DND-41 (cell line): Measurements from ENCODE around the gene ABCG5.

Experiments used
- EZH2 ChIP-seq: IDR thresholded peaks from 3 replicates; pipeline ENCODE4 v1.6.1; 2012; ENCODE audit warnings: borderline replicate concordance, low read depth, mild to moderate bottlenecking, moderate library complexity, low read length, inconsistent platforms; ENCODE audit not compliant: severe bottlenecking
- TF ChIP-seq, protein P1 (sequence below): IDR thresholded peaks from 2 replicates; pipeline ENCODE4 v1.5.1; 2012; ENCODE audit warnings: borderline replicate concordance, low read length, moderate library complexity, mild to moderate bottlenecking; ENCODE audit not compliant: poor library complexity, severe bottlenecking; ENCODE audit errors: extremely low read depth

DNA sequence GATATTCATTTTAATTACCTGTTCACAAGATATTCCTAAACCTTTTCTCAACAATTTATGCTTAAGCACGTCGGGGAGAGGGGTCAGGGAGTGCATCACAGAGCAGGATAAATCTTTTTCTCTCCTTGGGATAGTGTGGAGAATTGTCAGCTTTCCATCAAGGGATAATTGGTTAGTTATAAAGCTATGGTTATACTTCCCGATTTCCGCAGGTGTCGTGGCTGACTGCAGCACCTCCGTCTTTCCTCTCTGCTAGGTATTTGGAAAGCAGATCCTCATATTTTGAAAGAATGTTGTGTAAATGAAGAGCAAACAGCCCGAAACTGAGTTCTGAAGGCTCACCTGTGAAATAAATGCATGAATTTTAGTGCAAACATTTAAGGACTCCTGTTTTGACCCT is 64.0 kb downstream of the ABCG5 start:
- TF ChIP-seq, protein P1, sequence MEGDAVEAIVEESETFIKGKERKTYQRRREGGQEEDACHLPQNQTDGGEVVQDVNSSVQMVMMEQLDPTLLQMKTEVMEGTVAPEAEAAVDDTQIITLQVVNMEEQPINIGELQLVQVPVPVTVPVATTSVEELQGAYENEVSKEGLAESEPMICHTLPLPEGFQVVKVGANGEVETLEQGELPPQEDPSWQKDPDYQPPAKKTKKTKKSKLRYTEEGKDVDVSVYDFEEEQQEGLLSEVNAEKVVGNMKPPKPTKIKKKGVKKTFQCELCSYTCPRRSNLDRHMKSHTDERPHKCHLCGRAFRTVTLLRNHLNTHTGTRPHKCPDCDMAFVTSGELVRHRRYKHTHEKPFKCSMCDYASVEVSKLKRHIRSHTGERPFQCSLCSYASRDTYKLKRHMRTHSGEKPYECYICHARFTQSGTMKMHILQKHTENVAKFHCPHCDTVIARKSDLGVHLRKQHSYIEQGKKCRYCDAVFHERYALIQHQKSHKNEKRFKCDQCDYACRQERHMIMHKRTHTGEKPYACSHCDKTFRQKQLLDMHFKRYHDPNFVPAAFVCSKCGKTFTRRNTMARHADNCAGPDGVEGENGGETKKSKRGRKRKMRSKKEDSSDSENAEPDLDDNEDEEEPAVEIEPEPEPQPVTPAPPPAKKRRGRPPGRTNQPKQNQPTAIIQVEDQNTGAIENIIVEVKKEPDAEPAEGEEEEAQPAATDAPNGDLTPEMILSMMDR = no peak
- TF ChIP-seq EZH2 = no peak
